Keratinocyte (primary cell): ENCODE data around the gene ADAMTS13. TPM values are rescaled to one million over a fixed set of nuclear protein-coding genes. Genes with fewer than 3 reads are reported as not detected.
"Not testable (repeated sequence)": the region's sequence is repeated elsewhere in the genome, so short reads cannot be mapped to it uniquely, and the experiment has no call there.

Experiments
- DNase-seq: peaks from one replicate; pipeline ENCODE4 v3.0.0-alpha.2; 2011; ENCODE audit warnings: low read depth, missing footprints, low spot score
- FAIRE-seq: peaks from 2 replicates; lab custom pipeline; 2011; peaks lifted over from hg19 to GRCh38; lab: Jason Lieb, UNC
- H2AFZ ChIP-seq: 2 replicates; pipeline ENCODE4 v1.6.0; 2012; ENCODE audit warnings: low read length, control low read depth, inconsistent platforms; ENCODE audit not compliant: control insufficient read depth
- H3K27ac ChIP-seq: 2 replicates; pipeline ENCODE4 v1.5.1; 2011; ENCODE audit warnings: low read length; ENCODE audit not compliant: control insufficient read depth, insufficient read depth
- H3K27me3 ChIP-seq: 3 replicates; pipeline ENCODE4 v1.6.0; 2011; ENCODE audit warnings: low read length; ENCODE audit not compliant: control insufficient read depth, insufficient read depth; ENCODE audit errors: extremely low read depth
- H3K36me3 ChIP-seq, 2 experiments: 2 replicates in 1 of 2; 3 replicates in 1 of 2; pipeline ENCODE4 v1.5.1; 2011; ENCODE audit warnings: low read length in 2 of 2, mild to moderate bottlenecking in 1 of 2; ENCODE audit not compliant: control insufficient read depth in 2 of 2, insufficient read depth in 2 of 2; ENCODE audit errors: extremely low read depth in 1 of 2
- H3K4me1 ChIP-seq: 3 replicates; pipeline ENCODE4 v1.5.1; 2011; ENCODE audit warnings: low read length; ENCODE audit not compliant: control insufficient read depth, insufficient read depth; ENCODE audit errors: extremely low read depth
- H3K4me2 ChIP-seq: 3 replicates; pipeline ENCODE4 v1.6.0; 2011; ENCODE audit warnings: low read depth, low read length; ENCODE audit not compliant: control insufficient read depth, insufficient read depth; ENCODE audit errors: extremely low read depth
- H3K4me3 ChIP-seq, 3 experiments: fragments of 200-600 bp in 1 of 3; sonication (generic) in 1 of 3; 2 replicates in 2 of 3; 3 replicates in 1 of 3; pipeline ENCODE4 v1.5.1; 2011 to 2016; ENCODE audit warnings: low read length in 3 of 3, mild to moderate bottlenecking in 3 of 3, control low read depth in 2 of 3, inconsistent platforms in 1 of 3, low read depth in 1 of 3, mixed read lengths in 1 of 3, mixed run types in 1 of 3, moderate library complexity in 1 of 3; ENCODE audit not compliant: control insufficient read depth in 2 of 3, insufficient read depth in 2 of 3; ENCODE audit errors: extremely low read depth in 1 of 3
- H3K79me2 ChIP-seq: 2 replicates; pipeline ENCODE4 v1.6.0; 2012; ENCODE audit warnings: low read length; ENCODE audit not compliant: control insufficient read depth, insufficient read depth
- H3K9ac ChIP-seq: 3 replicates; pipeline ENCODE4 v1.6.0; 2011; ENCODE audit warnings: low read length; ENCODE audit not compliant: control insufficient read depth, insufficient read depth; ENCODE audit errors: extremely low read depth
- H3K9me1 ChIP-seq: 3 replicates; pipeline ENCODE4 v1.6.0; 2011; ENCODE audit warnings: low read length; ENCODE audit not compliant: control insufficient read depth, insufficient read depth; ENCODE audit errors: extremely low read depth
- H3K9me3 ChIP-seq: 2 replicates; pipeline ENCODE4 v1.5.1; 2012; ENCODE audit warnings: low read depth, low read length; ENCODE audit not compliant: control insufficient read depth
- H4K20me1 ChIP-seq: 3 replicates; pipeline ENCODE4 v1.6.0; 2011; ENCODE audit warnings: low read length; ENCODE audit not compliant: control insufficient read depth, insufficient read depth; ENCODE audit errors: extremely low read depth
- EZH2 ChIP-seq: IDR thresholded peaks from one replicate; pipeline ENCODE4 v1.6.1; 2012; ENCODE audit warnings: inconsistent platforms, mild to moderate bottlenecking, low read length, moderate library complexity
- dilution Hi-C: fragments of 300-500 bp; cut with MboI; formaldehyde crosslinking; loops from one replicate; pipeline ENCODE4 v1.7.0; 2020; ENCODE audit warnings: low sequenced_read_pairs; ENCODE audit not compliant: extremely low pct_ligation_motif_present
- polyA plus RNA-seq, 5 experiments: library from polyadenylated mRNA; depleted of rRNA in 3 of 5; stranded (reverse) in 3 of 5; stranded (forward) in 1 of 5; unstranded in 1 of 5; fragments of >200 nt; gene quantifications; 1 replicate in 1 of 5; 2 replicates in 3 of 5; 3 replicates in 1 of 5; pipeline versions ENCODE4 v1.2.1 to v1.2.3, GENCODE V29; 2011 to 2012; ENCODE audit warnings: missing spikeins in 2 of 5, low read depth in 1 of 5, low replicate concordance in 1 of 5
- TF ChIP-seq, protein P1 (sequence below), 3 experiments: IDR thresholded peaks in 1 of 3; conservative IDR thresholded peaks in 1 of 3; optimal IDR thresholded peaks in 1 of 3; 2 replicates in 2 of 3; 3 replicates in 1 of 3; pipeline versions ENCODE3 to v1.5.1; 2011; ENCODE audit warnings: low read length in 3 of 3, mild to moderate bottlenecking in 3 of 3, moderate library complexity in 2 of 3, control low read depth in 1 of 3, inconsistent platforms in 1 of 3; ENCODE audit not compliant: insufficient read depth in 2 of 3; ENCODE audit errors: extremely low read depth in 1 of 3

Gene ADAMTS13
- polyA plus RNA-seq, 1 donor (not counting 4 experiments of a cell fraction or from before 2014, with no cell fraction given) = 1.1 TPM

DNA sequence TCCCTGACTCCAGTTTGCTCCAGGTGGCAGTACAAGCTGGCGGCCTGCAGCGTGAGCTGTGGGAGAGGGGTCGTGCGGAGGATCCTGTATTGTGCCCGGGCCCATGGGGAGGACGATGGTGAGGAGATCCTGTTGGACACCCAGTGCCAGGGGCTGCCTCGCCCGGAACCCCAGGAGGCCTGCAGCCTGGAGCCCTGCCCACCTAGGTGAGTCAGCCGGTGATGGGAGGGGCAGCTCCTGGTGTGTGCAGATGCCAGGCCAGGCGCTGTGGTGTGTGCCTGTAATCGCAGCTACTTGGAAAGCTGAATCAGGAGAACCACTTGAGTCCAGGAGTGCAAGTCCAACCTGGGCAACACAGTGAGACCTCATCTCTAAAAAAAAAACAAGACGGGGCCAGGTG, 27.6 kb downstream of the ADAMTS13 start:
- dilution Hi-C loops = no loop called here
- Histone ChIP-seq H3K27me3 (peaks cover 16% of the 10 kb centered on the region), H3K4me1 (peaks cover 3% of the 10 kb centered on the region), H3K9me1 (no peaks in the 10 kb centered on the region), H3K9me3 (no peaks in the 10 kb centered on the region), H2AFZ (no peak overlapping the region), H3K9ac (no peak overlapping the region), H3K4me2 (no peak overlapping the region), H3K79me2 (no peaks in the 10 kb centered on the region), H3K4me3 (no peak overlapping the region), H4K20me1 (no peaks in the 10 kb centered on the region), H3K27ac (no peak overlapping the region), H3K36me3 (no peaks in the 10 kb centered on the region)
- TF ChIP-seq EZH2 = no peak
- TF ChIP-seq, protein P1, sequence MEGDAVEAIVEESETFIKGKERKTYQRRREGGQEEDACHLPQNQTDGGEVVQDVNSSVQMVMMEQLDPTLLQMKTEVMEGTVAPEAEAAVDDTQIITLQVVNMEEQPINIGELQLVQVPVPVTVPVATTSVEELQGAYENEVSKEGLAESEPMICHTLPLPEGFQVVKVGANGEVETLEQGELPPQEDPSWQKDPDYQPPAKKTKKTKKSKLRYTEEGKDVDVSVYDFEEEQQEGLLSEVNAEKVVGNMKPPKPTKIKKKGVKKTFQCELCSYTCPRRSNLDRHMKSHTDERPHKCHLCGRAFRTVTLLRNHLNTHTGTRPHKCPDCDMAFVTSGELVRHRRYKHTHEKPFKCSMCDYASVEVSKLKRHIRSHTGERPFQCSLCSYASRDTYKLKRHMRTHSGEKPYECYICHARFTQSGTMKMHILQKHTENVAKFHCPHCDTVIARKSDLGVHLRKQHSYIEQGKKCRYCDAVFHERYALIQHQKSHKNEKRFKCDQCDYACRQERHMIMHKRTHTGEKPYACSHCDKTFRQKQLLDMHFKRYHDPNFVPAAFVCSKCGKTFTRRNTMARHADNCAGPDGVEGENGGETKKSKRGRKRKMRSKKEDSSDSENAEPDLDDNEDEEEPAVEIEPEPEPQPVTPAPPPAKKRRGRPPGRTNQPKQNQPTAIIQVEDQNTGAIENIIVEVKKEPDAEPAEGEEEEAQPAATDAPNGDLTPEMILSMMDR (optimal IDR thresholded peaks at IDR 0.05 in 1 of 3, IDR thresholded peaks at IDR 0.05 in 1 of 3, conservative IDR thresholded peaks at IDR 0.05 in 1 of 3; ENCODE audit: extremely low read depth in 1 of 3, insufficient read depth in 2 of 3, low read length in 3 of 3) = peak in 1 of 3 experiments; percentile 22
- peak; percentile 36 for DNase-seq
- FAIRE-seq = peak; percentile 88

DNA sequence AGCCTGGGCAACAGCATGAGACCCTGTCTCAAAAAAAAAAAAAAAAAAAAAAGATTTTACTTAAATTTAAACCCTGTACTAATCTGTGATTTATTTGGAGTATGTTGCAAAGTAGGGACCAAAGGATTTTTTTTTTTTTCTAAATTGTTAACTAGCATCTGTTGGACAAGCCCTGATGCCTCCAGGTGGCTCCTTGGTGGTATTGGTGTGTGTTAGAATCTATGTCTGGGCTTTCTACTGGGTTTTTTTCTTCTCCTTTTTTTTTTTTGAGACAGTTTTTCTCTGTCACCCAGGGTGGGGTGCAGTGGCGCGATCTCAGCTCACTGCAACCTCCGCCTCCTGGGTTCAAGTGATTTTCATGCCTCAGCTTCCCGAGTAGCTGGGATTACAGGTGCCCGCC, 29.7 kb downstream of the ADAMTS13 start:
- H3K4me2 ChIP-seq, H3K9ac ChIP-seq, H3K79me2 ChIP-seq, FAIRE-seq, H3K36me3 ChIP-seq, H3K4me3 ChIP-seq, H4K20me1 ChIP-seq, H3K27ac ChIP-seq, H3K9me1 ChIP-seq, H3K4me1 ChIP-seq, DNase-seq, dilution Hi-C loops, H3K9me3 ChIP-seq, H2AFZ ChIP-seq: not testable (repeated sequence)
- H3K27me3 ChIP-seq = peaks cover 15% of the 10 kb centered on the region

DNA sequence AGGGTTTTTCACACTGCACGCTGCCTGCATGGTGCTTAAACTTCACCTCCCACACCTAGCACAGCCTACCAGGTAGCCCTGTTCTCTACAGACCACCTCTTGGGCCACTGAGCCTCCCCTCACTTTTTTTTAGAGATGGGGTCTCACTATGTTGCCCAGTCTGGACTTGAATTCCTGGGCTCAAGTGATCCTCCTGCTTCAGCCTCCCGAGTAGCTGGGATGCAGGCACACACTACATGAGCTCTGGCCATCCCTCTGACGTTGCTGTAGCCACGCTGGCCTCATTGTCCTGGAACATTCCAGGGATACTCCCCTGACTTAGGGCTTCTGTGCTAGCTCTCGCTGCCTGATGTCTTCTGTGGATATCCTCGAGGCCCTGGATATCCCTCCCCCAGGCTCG, 30.4 kb downstream of the ADAMTS13 start:
- DNase-seq (no peak), FAIRE-seq (no peak)
- dilution Hi-C loops = no loop called here
- no peak overlapping the region for H3K27ac ChIP-seq
- H3K9ac ChIP-seq = no peak overlapping the region
- H3K4me2 ChIP-seq = no peak overlapping the region
- H3K27me3 ChIP-seq = peaks cover 15% of the 10 kb centered on the region
- no peaks in the 10 kb centered on the region for H3K36me3 ChIP-seq
- no peaks in the 10 kb centered on the region for H4K20me1 ChIP-seq
- no peak overlapping the region for H3K4me3 ChIP-seq
- H2AFZ ChIP-seq = no peak overlapping the region
- peaks cover 3% of the 10 kb centered on the region for H3K4me1 ChIP-seq
- H3K79me2 ChIP-seq = no peaks in the 10 kb centered on the region
- H3K9me1 ChIP-seq = no peaks in the 10 kb centered on the region
- TF ChIP-seq, protein P1 (optimal IDR thresholded peaks at IDR 0.05 in 1 of 3, IDR thresholded peaks at IDR 0.05 in 1 of 3, conservative IDR thresholded peaks at IDR 0.05 in 1 of 3; ENCODE audit: extremely low read depth in 1 of 3, insufficient read depth in 2 of 3, low read length in 3 of 3) = no peak
- no peak for TF ChIP-seq EZH2
- H3K9me3 ChIP-seq = no peaks in the 10 kb centered on the region
